Measurements from ENCODE around the gene NAA20.

Gene NAA20

GRCh38 chr20:20079102-20079784 is 62.1 kb downstream of the NAA20 start:
- DNase-seq (ENCODE audit: low read depth in 1 of 2, low spot score in 1 of 2) = no peak
- TF ChIP-seq POLR2AphosphoS5 (IDR thresholded peaks at IDR 0.05; ENCODE audit: low read depth) (no peak), SPI1 (IDR thresholded peaks at IDR 0.05; ENCODE audit: borderline replicate concordance, low read depth) (no peak), CTCF (IDR thresholded peaks at IDR 0.05; ENCODE audit: insufficient read depth, low read length) (no peak), REST (IDR thresholded peaks at IDR 0.05; ENCODE audit: insufficient replicate concordance, low read depth) (no peak), GABPA (IDR thresholded peaks at IDR 0.05; ENCODE audit: low read depth) (no peak)
- peaks cover 5% of the 10 kb centered on the region for H3K27me3 ChIP-seq (ENCODE audit: insufficient read depth, poor library complexity, severe bottlenecking)
- no peak overlapping the region for H3K4me3 ChIP-seq (replicated peaks; ENCODE audit: insufficient read depth, low read length)
- H3K27ac ChIP-seq (replicated peaks) = no peak overlapping the region
